22Rv1 (cell line): ENCODE results near the gene THOC5.

Experiments
- H3K27ac ChIP-seq: fragments of 450-650 bp; 2 replicates; pipeline ENCODE4 v1.5.1; 2017
- CTCF ChIP-seq: fragments of 450-650 bp; IDR thresholded peaks from 2 replicates; pipeline ENCODE4 v1.5.1; 2017; ENCODE audit warnings: mild to moderate bottlenecking
- ZFX ChIP-seq: fragments of 450-650 bp; IDR thresholded peaks from 2 replicates; pipeline ENCODE4 v1.6.1; 2017; ENCODE audit warnings: antibody characterized with exemption, borderline replicate concordance

Gene THOC5

DNA sequence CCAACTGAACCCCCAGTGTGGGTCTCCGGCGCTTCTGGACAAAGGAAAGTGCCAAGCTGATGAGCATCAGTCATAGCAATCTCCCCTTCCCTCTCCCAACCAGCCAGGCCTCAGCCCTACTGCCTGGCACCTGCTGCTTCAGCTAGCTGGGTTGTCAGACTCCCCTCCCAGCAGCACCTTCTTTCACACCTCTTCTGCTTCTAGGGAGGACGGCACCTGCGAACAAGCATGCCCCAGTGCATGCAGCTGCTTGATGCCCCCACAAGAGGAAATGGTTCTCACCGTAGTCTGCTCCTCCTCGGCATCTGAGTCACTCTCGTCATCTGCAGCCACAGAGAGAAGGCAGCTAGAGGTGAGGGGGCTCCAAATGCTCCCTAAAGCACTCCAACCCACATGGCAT is 25.4 kb downstream of the THOC5 start:
- no peak overlapping the region for H3K27ac ChIP-seq
- TF ChIP-seq CTCF (no peak), ZFX (no peak)

- peak overlapping the region; percentile 4; the same call in 1 of the 2 replicates for H3K27ac ChIP-seq
- TF ChIP-seq CTCF (peak; percentile 37), ZFX (no peak)
Measured at GRCh38 chr22:29524442-29525191, 28.9 kb downstream of the THOC5 start.

DNA sequence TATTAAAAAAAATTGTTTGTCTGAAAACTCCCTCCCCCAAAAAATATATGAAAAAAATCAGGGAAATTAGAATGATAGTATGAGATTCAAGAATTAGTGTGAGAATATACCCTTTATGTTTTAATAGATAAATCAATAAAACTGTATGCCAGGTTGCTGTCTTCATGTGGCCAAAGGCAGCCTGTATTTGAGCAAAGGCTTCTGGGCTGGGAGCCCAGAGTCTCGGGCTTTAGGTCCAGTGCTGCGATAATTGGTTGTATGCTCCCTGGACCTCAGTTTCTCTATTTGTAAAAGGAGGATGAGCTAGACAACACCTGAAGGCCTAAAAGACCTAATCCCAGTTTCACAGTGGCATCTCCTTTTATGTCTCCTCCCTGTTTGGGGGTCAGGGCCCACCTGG is 29.8 kb downstream of the THOC5 start:
- H3K27ac ChIP-seq = 0 out of 2 replicates have a peak overlapping the region, but pooled peaks have one; percentile 4
- TF ChIP-seq CTCF = no peak
- TF ChIP-seq ZFX = no peak

GRCh38 chr22:29521526-29521925 is 32.0 kb downstream of the THOC5 start:
- no peak overlapping the region for H3K27ac ChIP-seq
- TF ChIP-seq ZFX (no peak), CTCF (no peak)

GRCh38 chr22:29520851-29521250 is 32.7 kb downstream of the THOC5 start:
- no peak for TF ChIP-seq ZFX
- TF ChIP-seq CTCF = no peak

GRCh38 chr22:29519996-29520395 is 33.6 kb downstream of the THOC5 start:
- TF ChIP-seq ZFX (no peak), CTCF (no peak)
- H3K27ac ChIP-seq = no peak overlapping the region

More at GRCh38 chr22:29520851-29521250, 32.7 kb downstream of the THOC5 start:
- H3K27ac ChIP-seq = no peak overlapping the region

GRCh38 chr22:29518427-29518826 is 35.1 kb downstream of the THOC5 start:
- TF ChIP-seq CTCF (no peak), ZFX (no peak)
- H3K27ac ChIP-seq = peak overlapping the region; percentile 79
